GM21423 (cell line): ENCODE results near the gene HSFX1.
A peak's percentile ranks its signal among the peaks of the same experiment; 100 is the strongest.
"Not testable (repeated sequence)": the region's sequence is repeated elsewhere in the genome, so short reads cannot be mapped to it uniquely, and the experiment has no call there.

ENCODE experiments used
- ATAC-seq: cut with Tn5 transposase; IDR thresholded peaks from one replicate; pipeline ENCODE4 v1.9.1; 2021; ENCODE audit warnings: mild to moderate bottlenecking, moderate library complexity; ENCODE audit not compliant: unreplicated experiment

HSFX1 gene, protein sequence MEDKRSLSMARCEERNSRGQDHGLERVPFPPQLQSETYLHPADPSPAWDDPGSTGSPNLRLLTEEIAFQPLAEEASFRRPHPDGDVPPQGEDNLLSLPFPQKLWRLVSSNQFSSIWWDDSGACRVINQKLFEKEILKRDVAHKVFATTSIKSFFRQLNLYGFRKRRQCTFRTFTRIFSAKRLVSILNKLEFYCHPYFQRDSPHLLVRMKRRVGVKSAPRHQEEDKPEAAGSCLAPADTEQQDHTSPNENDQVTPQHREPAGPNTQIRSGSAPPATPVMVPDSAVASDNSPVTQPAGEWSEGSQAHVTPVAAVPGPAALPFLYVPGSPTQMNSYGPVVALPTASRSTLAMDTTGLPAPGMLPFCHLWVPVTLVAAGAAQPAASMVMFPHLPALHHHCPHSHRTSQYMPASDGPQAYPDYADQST

DNA sequence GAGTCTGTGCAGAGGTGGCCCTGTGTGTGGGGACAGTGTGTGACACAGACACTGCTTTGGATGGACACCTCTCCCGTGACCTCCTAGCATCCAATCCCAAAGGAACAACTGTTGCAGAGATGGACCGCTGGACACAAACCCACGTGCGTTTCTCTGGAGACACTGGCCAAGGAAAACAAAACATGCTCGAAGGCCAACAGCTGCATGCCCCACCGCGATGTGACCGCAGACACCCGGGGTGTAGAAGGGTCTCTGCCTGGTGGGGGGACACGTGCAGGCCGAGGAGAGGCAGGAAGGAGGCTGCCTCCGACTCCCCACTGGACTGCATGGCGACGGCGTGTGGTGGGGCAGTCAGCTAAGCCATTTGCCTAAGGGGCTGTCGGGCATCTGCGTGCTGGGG lies at the start of gene HSFX1:
HSFX1 (plus strand) TSS at position 301 of the 400 bp plus-strand sequence. CDS start 614 bp downstream, outside the sequence.
- ATAC-seq, result not testable (repeated sequence)

DNA sequence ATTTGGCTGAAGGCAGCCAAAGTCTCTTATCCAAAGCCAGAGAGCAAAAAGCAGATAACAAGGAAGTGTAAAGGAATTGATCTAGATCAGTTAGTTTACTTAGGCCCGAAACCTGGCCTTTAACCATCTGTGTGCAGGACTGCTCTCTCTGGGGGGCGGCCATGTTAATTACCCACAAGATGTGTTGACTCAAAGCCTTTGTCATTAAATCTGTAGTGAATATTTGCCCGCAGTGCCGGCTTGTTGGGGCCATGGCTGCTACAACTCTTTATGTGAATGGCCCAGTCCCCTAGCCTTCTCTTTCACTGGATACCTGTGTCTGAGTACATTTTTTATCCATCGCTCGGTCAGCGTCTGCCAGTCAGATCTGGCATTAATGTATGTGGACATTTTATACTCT lies 46.6 kb upstream of the HSFX1 start:
- not testable (repeated sequence) for ATAC-seq

DNA sequence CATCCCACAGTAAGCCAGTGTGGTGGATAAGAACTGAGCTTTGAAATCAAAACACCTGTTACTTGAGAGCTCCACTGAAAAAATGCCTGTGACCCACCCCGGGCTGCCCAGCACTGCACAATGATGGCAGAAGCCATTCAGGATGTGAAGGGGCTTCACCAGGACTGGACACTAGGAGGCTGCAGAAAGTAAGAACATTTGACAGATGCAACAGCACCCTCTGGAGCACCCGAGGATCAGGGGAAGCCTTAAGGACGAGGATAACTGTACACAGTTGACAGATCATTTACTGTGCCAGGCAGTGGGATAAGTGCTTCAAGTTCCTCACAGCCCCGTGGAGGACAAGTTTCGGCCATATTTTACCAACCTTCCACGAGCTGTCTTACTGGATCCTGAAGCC lies 31.6 kb upstream of the HSFX1 start:
- ATAC-seq, result not testable (repeated sequence)

DNA sequence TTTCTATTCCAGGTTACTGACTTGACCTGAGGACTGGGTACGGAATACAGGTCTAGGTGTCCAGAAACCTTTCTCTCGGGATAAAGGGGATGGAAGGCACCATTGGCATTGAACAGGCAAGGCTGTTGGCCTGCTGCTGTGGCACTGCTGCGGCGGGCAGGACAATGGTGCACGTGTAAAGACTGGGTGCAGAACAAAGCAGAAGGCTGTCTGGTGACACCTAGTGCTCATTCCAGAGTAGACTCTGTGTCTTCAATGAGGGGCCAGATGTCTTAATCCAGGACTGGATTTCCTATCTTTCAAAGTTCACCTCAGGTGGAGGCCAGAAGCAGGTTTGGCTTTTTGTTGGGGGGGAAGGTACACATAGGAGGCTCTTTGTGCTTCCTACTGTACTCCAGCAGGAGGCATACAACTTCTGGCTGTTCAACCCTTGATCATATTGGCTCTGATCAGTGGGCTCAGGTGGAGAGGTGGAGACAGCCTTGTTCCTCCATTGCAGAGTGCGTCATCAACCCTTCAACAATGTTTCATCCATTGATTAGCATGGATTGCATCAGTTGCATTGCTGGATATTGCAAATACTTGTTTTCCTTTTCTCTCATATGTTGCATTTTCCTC lies 27.4 kb upstream of the HSFX1 start:
- not testable (repeated sequence) for ATAC-seq

DNA sequence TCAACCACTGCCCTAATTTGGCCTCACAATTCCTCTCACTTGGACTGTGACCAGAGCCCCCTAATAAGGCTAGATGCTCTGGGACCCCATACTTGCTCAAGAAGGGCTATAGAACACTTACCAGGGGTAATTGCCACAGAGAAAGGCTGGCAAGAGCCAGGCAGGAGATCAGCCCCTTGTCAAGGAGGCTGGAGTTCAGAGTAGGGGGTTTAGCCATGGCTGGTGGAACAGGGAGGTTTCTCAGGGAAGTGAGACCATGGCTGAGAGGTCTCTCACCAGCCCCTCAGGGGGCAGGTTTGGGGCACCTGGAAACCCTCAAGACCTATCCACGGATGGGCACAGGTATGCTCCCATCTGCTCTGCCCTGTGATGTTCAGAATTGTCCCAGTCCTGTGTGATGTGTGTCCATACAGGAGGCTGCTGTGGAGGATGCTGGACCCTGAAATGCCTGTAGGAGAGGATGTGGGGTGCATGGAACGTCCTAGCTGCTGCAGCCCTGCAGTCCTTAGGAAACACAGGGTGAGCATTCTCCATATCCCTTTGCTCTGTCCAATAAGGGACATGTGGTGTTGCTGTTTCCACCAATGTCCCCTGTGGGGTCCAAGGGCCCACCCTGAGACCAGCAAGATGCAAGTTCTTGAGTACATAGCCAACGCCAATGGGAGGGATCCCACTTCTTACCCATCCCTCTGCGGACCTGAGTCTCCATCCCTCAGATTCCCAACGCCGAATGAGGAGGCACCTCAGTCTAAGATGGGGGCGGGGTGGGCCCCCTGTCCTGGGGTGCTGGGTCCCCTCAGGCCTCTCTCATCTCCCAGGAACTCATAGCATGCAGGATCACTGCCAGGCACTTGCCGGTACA lies 16.4 kb upstream of the HSFX1 start:
- no peak for ATAC-seq

DNA sequence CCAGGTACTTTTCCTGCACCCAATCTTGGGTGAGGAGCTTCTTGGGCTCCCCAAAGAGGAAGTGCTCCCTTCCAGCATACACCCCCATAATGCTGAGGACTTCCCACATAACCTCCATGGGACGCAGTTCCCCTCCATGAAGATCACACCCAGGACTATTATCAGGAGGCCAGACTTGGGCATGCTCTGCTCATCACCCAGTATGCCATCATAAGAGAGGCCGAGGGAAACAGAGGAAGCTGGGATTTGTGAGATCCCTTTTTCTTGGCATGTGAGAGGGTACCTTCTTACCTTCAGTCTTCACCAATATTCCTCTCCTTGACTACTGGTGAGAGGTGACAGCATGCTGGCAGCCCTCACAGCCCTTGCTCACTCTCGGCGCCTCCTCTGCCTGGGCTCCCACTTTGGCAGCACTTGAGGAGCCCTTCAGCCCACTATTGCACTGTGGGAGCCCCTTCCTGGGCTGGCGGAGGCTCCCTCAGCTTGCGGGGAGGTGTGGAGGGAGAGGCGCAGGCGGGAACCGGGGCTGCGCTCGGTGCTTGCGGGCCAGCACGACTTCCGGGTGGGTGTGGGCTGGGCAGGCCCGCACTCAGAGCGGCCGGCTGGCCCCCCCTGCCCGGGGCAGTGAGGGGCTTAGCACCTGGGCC lies 15.7 kb upstream of the HSFX1 start:
- no peak for ATAC-seq

DNA sequence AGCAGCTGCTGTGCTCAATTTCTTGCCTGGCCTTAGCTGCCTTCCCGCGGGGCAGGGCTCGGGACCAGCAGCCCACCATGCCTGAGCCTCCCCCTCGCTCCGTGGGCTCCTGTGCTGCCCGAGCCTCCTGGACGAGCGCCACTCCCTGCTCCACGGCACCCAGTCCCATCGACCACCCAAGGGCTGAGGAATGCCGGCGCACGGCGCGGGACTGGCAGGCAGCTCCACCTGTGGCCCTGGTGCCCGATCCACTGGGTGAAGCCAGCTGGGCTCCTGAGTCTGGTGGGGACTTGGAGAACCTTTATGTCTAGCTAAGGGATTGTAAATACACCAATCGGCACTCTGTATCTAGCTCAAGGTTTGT lies 15.2 kb upstream of the HSFX1 start:
- ATAC-seq, result not testable (repeated sequence)

DNA sequence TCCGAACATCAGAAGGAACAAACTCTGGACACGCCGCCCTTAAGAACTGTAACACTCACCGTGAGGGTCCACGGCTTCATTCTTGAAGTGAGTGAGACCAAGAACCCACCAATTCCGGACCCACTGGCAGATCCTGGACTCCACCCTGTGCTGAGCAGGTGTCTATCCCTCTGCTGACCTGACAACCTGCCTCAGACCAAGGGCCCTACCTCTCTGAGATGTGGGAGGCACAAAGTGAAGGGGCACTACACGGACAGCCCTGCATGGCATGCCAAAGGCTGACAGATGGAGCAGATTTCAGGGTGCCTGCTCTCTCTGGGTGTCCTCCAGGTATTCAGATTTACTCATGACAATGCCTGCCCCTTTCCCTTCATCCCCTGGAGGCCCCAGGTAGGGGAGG lies 14.0 kb upstream of the HSFX1 start:
- ATAC-seq, result no peak

DNA sequence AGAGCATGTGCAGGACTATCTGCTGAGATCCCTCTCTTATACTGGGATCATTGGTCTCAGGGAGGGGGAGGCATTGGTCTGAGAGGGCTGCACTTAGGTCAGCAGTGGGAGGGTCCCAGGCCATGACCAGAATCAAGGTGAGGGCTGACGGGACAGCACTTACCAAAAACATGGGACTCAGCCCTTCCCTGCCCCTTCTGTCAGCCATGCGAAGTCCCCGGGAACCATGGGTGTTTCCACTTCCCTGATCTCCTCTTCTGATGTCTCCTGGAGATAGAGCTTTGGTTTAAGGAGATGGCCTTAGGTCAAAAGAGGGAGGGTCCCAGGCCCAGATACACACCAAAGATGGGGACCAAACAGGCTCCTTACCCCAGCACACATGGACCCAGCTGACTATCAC lies 12.9 kb upstream of the HSFX1 start:
- no peak for ATAC-seq

DNA sequence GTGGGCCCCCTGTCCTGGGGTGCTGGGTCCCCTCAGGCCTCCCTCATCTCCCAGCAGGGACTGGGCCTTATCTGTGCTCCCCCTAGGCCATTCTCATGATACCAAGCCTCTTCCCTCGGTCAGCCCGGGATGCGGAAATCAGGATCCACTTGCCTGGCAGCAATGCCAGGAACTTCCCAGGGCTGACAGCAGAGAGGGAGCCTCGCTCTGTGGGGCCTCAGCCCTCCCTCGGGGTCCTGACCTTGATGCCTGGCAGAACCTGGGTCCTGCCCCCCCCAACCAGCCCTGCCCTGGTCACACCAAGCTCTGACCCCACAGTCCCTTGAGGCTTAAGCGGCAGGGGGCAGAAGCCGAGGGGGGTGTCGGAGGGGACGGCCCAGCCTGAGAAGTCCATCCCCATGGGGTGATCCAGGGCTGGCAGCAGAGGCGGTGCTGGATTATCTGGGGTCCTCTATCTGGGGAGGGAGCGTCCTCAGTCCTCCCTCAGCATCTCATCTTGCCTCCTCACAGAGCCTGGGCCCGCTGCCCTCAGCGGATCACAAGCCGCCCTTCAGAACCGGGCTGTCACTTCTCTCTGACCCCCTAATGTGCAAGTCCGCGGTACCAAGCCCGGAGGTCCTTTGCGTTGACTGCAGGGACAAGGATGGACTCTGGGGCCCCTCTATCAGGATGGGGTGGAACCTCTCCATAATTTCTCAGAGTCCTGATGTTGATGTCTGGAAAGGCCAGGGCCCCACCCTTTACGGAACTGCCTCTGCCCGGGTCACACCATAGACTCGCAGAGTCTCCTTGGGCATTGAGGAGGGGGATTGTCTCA lies 11.8 kb upstream of the HSFX1 start:
- ATAC-seq, result not testable (repeated sequence)

DNA sequence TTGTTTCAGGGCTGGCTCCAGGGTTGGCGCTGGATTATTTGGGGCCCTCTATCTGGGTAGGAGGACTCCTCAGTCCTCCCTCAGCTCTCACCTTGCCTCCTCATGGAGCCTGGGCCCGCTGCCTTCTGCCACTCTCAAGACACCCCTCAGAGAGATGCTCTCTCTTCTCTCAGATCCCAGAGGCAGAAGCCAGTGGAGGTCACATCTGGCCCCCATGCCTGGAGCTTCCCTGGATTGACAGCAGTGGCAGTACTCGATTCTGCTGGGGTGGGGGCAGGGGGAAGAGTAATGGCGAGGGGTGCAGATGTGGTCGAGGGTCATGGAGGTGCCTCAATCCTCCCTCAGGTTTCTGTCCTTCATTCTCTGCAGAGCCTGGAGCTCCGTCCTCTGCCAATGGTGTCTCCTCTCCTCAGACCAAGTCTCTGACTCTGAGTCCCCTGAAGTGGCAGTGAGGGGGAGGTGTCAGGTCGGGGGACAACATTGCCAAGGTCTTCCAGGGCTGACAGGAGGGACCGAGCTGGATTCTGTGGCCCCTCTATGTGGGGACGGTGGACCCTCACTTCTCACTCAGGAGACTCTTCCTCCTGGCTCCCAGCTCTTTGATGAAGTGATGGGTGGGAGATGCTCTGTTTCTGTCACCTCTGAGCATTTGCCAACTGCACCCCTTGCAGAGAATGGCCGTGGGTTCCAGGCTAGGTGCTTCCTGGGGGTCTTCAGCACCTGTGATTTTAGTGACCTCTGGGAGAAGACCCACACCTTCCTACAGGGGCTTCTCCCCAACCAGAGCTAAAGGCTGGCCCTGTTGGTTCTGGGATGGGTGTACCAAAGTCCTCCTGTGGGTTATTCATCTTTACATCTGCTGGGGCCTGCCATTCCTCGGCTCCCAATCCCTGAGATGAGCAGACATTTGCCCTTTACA lies 10.9 kb upstream of the HSFX1 start:
- no peak for ATAC-seq

DNA sequence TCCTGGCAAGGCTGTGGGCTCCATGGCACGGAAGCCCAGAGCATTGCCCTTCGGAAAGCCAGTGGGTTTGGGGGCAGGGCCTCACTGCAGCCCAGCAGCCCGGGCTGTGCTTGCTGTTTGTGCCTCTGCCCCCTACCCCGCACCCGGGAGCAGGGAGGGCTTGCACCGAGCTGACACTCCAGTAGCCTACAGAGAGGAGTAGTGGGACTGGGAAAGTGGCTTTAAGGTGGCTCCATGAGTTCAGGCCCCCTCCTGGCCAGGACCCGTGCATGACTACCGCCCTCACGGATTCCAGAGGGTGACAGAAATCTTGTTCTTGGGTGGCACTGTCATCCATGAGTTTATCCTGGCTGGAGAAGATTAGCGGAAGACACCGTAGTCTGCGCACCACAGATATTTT lies 3.5 kb upstream of the HSFX1 start:
- ATAC-seq, result not testable (repeated sequence)

DNA sequence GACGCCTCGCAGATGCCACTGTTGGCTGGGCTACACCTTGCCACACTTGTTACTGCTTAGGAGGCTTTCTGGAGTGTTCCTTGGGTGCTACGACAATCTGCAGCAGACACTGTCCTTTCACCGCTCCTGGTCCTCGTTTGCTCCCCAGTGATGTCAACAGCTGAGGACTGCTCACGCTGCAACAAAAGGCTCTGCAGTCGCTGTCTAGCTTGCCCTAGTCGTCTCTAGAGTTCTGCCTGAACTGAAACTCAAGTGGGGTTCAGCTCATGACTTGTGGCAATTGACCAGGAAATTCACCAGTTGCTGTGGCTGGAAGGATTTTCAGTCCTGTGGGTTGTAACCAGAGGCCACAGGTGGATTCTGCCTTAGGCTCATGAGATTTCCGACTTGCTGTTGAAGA lies 842 bp upstream of the HSFX1 start:
- not testable (repeated sequence) for ATAC-seq

DNA sequence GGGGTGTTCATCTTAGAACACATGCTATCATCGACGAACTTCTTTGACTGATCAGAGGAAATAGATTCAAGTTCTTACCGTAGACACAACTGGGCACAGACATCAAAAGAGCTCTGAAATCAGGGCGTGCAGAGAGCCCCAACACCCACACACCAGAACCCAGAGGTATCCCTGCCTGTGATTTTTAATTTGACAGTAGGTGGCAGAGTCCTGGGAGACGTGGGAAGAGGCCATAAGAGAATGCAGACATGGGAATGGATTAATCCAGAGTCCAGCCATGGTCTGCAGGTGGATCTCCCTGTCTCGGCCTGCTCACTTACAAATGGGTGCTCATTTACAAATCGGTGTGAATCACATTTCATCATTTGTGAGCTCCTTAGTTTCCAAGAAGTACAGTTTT lies 4.1 kb downstream of the HSFX1 start:
- not testable (repeated sequence) for ATAC-seq

DNA sequence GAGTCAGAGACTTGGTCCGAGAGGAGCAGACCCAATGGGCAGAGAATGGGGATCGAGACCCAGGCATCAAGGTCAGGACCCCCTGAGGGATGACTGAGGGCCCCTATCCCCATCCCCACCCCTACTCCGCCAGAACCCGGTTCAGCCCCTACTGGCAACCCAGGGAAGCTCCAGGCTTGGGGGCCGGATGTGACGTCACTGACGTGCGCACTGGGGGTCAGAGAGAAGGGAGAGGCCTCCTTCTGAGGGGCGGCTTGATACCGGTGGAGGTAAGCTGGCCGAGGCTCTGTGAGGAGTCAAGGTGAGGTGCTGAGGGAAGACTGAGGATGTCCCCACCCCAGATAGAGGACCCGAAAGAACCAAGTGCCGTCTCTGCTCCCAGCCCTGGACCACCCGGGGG lies 7.9 kb downstream of the HSFX1 start, which contains the start of gene MAGEA9:
MAGEA9 (plus strand) TSS at position 204 of the 400 bp plus-strand sequence. CDS start 4,281 bp downstream, outside the sequence.
- ATAC-seq, result not testable (repeated sequence)

DNA sequence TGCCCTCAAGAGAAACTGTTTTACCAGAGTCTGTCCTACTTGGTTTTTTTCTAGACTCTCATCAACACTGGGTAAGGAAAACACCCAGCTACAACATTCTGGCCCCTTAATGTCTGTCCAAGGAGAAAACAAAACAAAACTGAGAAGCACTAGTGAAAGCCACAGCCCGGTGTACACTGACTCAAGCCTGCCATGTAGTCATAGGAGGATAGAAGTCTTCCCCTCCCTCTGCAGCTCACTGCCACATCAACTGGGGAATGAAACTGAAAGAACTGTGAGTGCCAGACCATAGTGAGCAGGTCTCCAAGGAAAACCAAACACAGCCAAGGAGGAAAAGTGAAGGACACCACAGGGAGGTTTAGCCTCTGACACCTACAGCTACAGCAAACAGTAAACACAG lies 21.7 kb downstream of the HSFX1 start:
- ATAC-seq, result peak; percentile 97

DNA sequence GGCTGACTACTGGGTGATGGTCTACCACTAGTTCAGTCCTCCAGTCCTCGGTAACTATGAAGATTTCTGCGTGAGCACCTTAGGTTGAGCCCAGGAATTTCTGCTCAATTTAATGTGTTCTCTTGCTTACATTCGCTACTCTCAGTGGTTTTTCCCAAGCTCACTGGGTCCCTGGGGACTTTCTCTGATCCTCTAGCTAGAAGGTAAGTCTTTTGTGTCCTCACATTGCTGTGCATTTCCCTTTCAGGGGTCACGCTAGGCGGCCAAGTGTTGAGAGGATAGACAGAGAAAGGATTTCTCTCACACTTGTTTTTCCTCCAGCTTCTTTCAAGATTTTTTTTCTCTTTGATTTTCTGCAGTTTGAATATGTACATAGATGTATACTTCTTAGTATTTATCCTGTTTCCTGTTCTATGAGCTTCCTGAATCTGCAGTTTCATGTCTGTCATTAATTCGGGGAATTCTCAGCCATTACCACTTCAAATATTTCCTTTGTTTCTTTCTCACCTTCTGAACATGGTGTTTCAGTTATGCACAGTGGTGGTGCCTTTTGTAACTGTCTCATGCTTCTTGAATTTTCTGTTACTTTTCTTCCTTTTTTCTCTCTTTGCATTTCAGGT lies 25.3 kb downstream of the HSFX1 start:
- ATAC-seq, result no peak

DNA sequence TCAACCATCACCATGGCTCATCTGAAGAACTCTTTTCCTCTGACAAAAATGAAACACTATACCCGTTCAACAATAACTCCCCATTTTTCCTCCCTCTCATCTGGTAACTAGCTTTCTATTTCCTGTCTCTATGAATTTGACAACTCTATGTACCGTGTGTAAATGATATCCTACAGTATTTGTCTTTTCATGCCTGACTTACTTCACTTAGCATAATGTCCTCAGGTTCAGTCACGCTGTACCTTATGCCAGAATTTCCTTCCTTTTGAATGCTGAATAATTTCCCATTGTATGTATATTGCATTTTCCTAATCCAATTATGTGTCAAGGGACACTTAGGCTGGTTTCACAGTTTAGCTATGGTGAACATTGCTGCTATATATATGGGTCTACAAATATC lies 26.1 kb downstream of the HSFX1 start:
- ATAC-seq, result no peak
